GM18951 (cell line): Measurements from ENCODE around the gene TET3.

Experiments
- POLR2A ChIP-seq: IDR thresholded peaks from 4 replicates; pipeline ENCODE4 v1.6.1; 2011; ENCODE audit warnings: mild to moderate bottlenecking; ENCODE audit not compliant: insufficient read length, insufficient read depth; ENCODE audit errors: extremely low read depth
- in situ Hi-C: fragments of 300-500 bp; cut with MboI; formaldehyde crosslinking; loops from one replicate; pipeline ENCODE4 v1.12.0; 2022; ENCODE audit warnings: low sequenced_read_pairs, mixed read lengths, inconsistent platforms; ENCODE audit not compliant: unreplicated experiment

Gene TET3

GRCh38 chr2:74010087-74010541 is 25.4 kb downstream of the TET3 start:
- in situ Hi-C loops = no loop called here
- TF ChIP-seq POLR2A = no peak

DNA sequence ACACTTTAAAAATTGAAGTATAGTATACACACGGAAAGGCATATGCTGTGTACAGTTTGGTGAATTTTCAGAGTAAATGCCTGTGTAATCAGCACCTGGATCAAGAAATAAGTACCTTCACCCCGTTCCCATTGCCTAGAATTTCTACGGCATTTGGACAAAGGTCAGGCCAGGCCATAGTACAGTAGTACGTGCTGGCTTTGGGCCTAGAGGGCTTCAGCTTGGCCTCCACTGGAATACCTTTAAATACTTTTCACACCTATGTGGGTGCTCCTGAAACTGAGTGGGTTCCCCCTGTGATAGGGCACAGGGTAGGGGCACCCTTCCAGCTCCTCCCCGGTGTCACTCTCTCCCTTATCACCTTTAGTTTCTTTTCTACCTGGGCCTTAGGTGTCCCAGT is 26.5 kb downstream of the TET3 start:
- in situ Hi-C loops = no loop called here
- TF ChIP-seq POLR2A = no peak

- TF ChIP-seq POLR2A = no peak
- in situ Hi-C loops = no loop called here
Measured at GRCh38 chr2:74014813-74015212, 30.1 kb downstream of the TET3 start.

- in situ Hi-C loops = no loop called here
- TF ChIP-seq POLR2A = no peak
Measured at GRCh38 chr2:74017223-74017622, 32.5 kb downstream of the TET3 start.

DNA sequence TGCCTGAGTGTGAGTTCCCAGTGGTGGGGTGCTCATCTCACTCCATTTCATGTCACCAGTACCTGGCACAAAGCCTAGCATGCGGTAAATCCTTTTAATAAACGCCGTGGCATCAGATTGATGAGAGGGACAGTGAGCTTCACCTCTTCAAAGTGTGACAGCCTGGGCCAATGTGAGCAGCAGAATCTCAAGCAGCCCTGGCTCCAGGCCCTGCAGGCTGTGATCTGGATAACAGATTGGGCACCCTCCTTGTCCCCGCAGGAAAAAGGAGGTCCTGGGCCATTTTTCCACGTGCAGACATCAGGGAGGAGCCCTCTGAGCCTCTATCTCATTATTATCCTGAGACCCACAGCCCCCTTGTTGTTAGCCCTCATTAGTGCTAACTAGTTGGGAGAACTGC is 34.8 kb downstream of the TET3 start:
- TF ChIP-seq POLR2A = no peak
- in situ Hi-C loops = no loop called here

DNA sequence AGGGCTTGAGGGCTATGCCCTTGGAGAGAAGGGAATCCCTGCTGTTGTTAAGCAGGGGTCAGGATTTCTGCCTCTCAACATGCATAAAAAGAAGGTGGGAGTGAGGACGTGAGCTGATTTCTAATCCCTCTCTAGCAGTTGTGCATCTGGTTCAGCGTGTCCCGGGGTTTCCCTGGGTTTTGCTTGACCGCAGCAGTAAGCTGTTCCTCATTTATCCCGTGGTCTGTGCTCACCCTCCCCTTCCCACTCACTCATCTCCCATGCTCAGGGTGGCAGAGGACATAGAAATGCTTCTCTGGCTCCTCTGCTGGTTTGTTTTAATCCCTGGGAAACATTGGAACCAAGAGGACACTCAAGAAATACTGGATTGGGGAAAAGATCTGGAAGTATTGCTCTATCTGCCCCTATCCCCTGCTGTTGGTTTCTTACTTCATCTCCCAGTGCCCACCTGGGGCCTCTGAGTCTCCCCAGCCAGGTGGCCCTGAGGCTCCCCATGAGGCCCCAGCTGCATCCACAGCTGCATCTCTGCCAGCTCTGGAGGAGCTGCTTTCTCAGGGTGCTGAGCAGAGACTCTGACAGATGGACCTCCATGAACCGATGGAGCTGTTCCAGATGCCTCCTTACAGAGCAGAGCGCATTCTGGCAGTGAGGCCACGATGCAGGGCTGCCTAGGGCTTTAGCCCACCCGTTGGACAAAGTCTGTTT is 36.1 kb downstream of the TET3 start:
- no peak for TF ChIP-seq POLR2A
- in situ Hi-C loops = no loop called here

DNA sequence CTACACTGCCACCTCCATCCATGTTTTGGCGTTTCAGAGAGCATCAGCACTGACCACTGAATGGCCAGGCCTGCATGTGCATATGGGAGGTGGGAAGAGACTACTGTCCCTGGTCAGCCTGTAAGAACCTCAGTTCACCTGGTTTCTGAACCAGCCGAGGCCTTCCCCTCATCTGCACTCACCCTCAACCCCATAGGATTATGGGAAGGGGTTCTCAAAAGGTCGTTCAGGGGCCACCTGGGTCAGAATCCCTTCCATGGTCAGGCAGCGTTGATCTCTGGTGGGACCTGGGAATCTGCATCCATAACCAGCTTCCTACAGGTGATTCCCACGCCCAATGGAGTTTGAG is 36.7 kb downstream of the TET3 start:
- no peak for TF ChIP-seq POLR2A

DNA sequence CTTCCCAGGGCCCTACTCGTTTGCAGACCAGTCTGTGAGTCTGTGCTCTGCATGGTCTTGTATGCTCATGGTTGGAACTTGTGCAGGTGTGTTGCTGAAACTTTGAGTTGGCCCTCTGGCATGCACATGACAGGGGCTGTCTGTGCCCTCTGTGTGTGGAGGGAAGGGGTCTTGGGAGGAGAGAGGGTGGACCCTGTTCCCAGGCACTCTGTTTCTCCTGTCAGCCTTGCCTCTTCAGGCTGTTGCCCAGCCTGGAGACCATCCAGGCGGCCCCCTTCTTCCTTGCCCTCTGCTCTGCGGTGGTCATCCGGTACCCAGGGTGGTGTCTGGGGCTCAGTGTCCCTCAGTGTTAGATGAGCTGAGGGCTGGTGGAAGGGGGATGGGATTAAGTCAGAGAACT is 39.5 kb downstream of the TET3 start:
- in situ Hi-C loops = no loop called here
- no peak for TF ChIP-seq POLR2A

More for the DNA sequence above, 36.7 kb downstream of the TET3 start:
- in situ Hi-C loops = no loop called here

DNA sequence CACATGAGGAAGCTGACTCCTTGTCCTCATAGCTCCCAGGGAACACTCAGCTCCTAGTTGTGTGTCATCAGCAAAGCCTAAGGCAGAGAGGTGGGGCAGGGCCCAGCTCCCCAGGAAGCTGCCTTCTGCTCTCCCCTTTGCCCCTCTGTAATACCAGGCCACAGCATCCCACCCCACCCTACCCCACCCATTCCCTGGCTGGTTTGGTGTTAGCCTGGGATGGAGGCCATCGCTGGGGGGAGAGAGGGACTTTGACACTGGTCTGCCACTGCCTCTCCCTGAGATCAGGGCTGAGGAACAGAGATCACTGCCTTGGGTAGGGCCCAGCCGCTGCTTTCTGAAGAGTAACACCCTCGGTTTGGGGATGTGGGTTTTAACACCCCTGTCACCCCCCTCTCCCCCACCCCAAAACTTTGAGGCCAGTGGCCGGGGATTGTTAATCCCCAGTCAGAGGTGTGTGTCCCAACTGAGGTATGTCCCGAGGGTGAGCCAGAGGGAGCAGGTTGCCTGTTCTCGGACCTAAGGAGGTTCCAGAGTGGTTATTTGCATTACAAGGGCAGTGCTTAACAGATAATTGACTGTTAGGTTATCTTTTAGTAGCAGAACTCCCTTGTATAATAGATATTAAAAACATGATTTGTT is 41.4 kb downstream of the TET3 start:
- in situ Hi-C loops = no loop called here
- TF ChIP-seq POLR2A = no peak

DNA sequence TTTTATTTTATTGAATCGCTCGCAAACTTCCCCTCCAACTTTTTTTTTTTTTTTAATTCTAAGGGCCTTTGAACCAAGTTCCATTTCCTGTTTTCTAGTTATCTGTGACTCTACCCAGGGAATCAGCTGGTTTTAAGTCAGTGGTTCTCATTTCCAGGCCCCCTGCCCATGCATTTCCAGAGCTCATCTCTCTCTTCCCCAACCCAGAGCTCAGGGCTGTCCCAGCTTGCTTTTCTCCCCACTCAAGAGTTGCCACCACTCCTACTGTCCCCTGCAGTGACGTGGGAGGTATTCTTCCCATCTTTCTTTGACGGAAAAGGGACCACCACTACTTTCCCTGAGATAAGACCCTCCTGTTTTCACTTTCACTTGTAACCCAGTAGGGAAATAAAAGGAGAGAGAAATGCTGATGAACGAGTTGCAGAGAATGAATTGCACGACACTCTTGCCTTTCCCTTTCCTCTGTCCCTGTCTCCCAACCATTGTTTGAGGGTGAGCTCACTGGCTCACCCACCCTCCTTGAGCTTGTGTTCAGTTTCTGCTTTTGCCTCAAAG is 42.1 kb downstream of the TET3 start:
- TF ChIP-seq POLR2A = no peak
- in situ Hi-C loops = no loop called here

DNA sequence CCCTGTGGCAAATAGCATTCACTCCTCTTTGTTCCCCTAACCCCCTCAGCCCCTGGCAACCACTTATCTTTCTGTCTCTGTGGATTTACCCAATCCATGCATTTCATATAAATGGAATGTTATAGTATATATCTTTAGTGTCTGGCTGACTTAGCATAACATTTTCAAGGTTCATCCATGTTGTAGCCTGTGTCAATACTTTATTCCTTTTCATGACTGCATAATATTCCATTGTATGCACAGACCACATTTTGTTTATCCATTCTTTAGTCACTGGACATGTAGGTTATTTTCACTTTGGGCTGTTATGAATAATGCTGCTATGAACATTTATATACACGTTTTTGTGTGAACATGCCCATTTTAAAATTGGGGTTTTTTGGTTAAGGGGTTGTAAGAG is 42.8 kb downstream of the TET3 start:
- no peak for TF ChIP-seq POLR2A
- in situ Hi-C loops = no loop called here

DNA sequence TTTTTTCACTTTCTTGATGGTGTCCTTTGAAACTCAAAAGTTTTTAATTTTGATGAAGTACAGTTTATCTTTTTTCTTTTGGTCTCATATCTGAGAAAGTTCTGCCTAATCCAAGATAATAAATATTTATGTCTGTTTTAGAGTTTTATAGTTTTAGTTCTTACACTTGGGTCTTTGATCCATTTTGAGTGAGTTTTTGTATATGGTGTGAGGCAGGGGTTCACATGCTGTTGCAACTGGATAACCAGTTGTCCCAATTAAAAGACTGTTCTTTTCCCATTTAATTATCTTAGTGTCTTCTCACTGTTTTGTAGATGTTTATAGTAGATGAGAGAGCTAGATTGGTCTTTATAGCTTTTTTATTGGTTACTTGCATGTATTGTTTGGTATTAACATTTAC is 43.6 kb downstream of the TET3 start:
- in situ Hi-C loops = no loop called here

DNA sequence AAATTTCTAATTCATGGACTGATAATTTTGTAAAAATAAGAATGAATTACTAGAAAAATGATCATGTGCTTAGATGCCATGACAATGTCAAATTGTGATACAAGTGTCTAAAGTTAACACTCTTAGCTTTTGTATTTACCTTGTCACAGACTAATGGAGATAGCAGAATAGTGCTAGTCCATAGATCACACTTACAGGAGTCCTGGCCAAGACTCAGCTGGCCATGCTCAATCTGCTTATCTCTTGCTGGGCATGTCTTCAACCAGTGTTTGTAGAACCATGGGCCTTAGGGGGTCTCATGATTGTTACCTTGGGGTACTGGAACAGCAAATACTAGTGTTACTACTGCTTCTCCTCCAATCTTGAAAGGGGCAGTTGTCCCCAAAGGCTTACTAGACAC is 44.0 kb downstream of the TET3 start:
- no peak for TF ChIP-seq POLR2A
- in situ Hi-C loops = no loop called here

More for the DNA sequence above, 43.6 kb downstream of the TET3 start:
- no peak for TF ChIP-seq POLR2A
